ENCODE measurements around the gene TMEM63C.

Gene TMEM63C

GRCh38 chr14:77221241-77221871 lies 39.8 kb downstream of the TMEM63C start:
- DNase-seq (ENCODE audit: low read depth in 3 of 3): no peak

DNA sequence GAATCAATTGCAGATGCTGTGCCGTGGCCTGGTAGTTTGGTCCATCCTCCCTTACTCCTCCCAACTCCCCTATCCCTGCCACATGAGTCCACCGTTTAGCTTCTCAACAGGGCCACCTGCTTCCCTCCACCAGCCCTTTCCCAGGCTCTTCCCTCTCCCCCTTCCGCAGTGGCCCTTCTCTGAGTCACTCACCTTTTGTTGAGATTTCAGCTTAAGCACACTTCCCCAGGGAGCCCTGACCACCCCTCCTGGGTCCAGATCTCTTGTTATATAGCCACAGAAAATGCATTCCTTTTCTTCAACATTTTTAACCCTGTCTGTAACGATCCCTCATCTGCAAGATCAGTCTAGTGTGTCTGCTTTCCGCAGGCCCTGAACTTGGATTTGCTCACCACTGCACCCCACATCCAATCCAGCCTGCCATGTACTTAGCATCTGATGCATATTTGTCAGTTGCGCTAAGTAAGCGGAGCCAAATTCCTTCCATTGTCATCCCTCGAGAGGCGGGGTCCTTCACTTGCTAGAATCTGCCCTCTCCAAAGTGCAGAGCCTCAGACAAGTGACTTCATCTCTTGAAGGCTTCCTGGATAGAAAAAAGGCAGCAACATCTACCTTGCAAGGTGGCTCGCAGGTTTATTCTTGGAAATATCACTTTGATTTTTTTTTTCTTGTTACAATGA lies 41.1 kb downstream of the TMEM63C start:
- no peak for DNase-seq (ENCODE audit: low read depth in 3 of 3)

GRCh38 chr14:77224212-77224611 lies 42.6 kb downstream of the TMEM63C start:
- DNase-seq (ENCODE audit: low read depth in 3 of 3): no peak

- DNase-seq (ENCODE audit: low read depth in 3 of 3): no peak
Measured at GRCh38 chr14:77225254-77225653, 43.7 kb downstream of the TMEM63C start.

DNA sequence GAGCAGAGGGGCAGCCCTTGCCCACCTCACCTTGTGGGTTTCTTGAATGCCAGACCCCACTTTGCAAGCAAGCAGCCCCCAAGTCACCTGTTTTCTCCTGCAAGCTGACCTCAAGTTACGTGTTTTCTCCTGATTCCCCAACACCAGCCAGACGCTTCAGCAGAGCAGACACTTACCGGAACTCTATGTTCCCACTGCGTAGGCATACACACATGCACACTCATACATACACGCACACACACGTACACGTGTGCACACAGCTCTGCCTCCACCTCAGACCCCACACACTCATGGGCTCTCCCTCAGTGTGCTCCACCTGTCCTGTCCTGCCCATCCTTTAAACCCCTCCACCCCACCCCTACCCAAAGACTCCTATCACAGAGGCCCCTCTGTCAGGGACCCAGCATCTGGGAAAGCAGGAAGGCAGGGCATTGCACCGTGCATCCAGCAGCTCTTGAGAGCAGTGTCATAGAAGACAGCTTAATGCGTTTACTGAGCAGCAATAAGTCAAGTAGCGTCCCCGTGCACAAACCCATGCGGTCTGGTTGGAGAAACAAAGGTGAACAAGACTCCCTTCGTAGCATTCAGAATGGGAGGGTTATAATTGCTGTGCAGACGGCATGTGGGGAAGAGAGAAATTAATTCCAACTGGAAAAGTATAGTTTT lies 44.4 kb downstream of the TMEM63C start:
- no peak for DNase-seq (ENCODE audit: low read depth in 3 of 3)

DNA sequence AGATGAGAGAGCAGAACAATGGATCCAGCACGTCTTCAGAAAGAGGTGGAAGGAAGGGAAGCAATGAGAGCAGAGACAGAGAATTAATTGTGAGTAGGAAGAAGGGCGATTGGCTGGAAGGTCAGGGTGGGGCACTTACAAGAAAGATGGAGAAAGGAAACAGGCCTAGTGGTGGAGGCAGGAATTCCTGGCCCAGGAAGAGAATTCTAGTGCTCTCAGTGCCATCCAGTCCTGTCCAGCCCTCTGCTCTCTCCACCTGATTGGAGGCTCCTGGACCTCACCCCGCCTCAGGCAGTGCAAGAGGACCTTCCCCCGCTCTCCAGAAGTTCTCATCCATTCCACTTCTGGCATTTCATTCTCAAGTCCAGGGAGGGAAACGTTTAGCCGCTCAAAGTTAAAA lies 46.5 kb downstream of the TMEM63C start:
- DNase-seq (ENCODE audit: low read depth in 3 of 3): no peak

- no peak for DNase-seq (ENCODE audit: low read depth in 3 of 3)
Measured at GRCh38 chr14:77230914-77231313, 49.3 kb downstream of the TMEM63C start.

GRCh38 chr14:77231721-77232120 lies 50.1 kb downstream of the TMEM63C start:
- no peak for DNase-seq (ENCODE audit: low read depth in 3 of 3)

- no peak for DNase-seq (ENCODE audit: low read depth in 3 of 3)
Measured at GRCh38 chr14:77236814-77237213, 55.2 kb downstream of the TMEM63C start.

GRCh38 chr14:77238356-77238755 lies 56.8 kb downstream of the TMEM63C start:
- no peak for DNase-seq (ENCODE audit: low read depth in 3 of 3)

GRCh38 chr14:77238996-77239395 lies 57.4 kb downstream of the TMEM63C start:
- no peak for DNase-seq (ENCODE audit: low read depth in 3 of 3)

GRCh38 chr14:77239412-77239811 lies 57.8 kb downstream of the TMEM63C start:
- DNase-seq (ENCODE audit: low read depth in 3 of 3): no peak

GRCh38 chr14:77240336-77240915 lies 58.8 kb downstream of the TMEM63C start:
- no peak for DNase-seq (ENCODE audit: low read depth in 3 of 3)

- DNase-seq (ENCODE audit: low read depth in 3 of 3): no peak
Measured at GRCh38 chr14:77241955-77242354, 60.4 kb downstream of the TMEM63C start.

GRCh38 chr14:77242752-77243151 lies 61.2 kb downstream of the TMEM63C start:
- DNase-seq (ENCODE audit: low read depth in 3 of 3): no peak

- DNase-seq (ENCODE audit: low read depth in 3 of 3): no peak
Measured at GRCh38 chr14:77243853-77244252, 62.3 kb downstream of the TMEM63C start.

GRCh38 chr14:77245820-77246219 lies 64.2 kb downstream of the TMEM63C start:
- DNase-seq (ENCODE audit: low read depth in 3 of 3): no peak

- DNase-seq (ENCODE audit: low read depth in 3 of 3): no peak
Measured at GRCh38 chr14:77246784-77247183, 65.2 kb downstream of the TMEM63C start.

DNA sequence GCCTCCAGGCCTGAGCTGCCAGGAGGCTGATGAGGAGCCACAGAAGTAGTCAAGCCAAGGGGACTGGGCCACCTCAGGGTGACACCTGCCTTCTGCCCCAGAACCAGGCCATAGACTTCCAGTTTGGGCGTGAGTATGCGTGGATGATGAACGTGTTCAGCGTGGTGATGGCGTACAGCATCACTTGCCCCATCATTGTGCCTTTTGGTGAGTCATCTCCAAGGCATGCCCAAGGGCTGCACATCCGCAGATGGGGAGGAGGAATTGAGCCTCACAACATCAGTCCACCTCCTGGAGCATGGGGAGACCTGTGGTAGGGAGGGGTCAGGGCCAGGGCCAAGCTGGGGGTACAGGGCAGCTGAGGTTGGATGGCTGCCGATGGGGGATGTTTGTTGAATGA lies 67.1 kb downstream of the TMEM63C start:
- DNase-seq (ENCODE audit: low read depth in 3 of 3): no peak

DNA sequence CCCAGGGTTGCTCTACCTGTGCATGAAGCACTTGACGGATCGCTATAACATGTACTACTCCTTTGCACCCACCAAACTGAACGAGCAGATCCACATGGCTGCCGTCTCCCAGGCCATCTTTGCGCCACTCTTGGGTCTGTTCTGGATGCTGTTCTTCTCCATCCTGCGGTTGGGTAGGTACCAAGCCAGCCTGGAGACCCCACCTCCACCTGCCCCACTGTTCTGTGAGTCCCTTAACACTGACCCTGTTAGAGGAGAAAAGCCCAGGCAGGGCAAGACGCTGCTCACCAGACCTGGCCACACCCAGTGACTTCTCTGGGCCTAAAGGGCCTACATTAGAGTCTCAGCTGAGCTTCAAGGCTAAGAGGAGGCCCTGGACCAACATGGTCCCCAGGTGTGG lies 67.7 kb downstream of the TMEM63C start:
- DNase-seq (ENCODE audit: low read depth in 3 of 3): no peak

DNA sequence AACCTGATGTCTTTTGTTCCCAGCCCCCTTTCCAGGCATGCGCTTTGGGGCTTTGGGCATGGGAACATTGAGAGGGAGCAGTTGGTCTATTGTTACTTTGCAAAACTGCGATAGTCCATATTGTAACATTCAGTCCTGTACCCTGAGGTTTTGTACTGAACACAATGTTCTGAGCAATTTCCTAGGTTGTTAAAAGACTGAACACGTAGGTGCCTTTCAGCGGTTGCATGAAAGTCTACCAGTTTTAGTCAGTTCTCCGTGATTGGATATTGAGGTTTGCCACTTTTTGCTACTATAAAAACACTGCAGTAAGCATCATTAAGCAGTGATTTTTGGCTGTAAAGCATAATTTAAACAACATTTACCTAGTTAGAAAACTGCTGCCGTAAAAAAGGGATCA lies 69.3 kb downstream of the TMEM63C start:
- no peak for DNase-seq (ENCODE audit: low read depth in 3 of 3)

GRCh38 chr14:77251870-77252269 lies 70.3 kb downstream of the TMEM63C start:
- no peak for DNase-seq (ENCODE audit: low read depth in 3 of 3)
